ENCODE data around the gene ATP7A.

The ATP7A gene

GRCh38 chrX:77961063-77961462 is 50.6 kb downstream of the ATP7A start:
- H2AFZ ChIP-seq (ENCODE audit: insufficient read depth, low read length, poor library complexity): no peak overlapping the region
- H2BK5ac ChIP-seq (ENCODE audit: low read depth, low read length, poor library complexity): no peak overlapping the region
- no CpG with 5 or more reads among the region's 2 CpGs for WGBS (ENCODE audit: extremely low coverage, insufficient coverage, insufficient read length)
- H3K14ac ChIP-seq (ENCODE audit: low read length): no peak overlapping the region
- H3K23ac ChIP-seq (ENCODE audit: low read length): no peak overlapping the region
- H3K4me3 ChIP-seq (ENCODE audit: low read depth, low read length): no peak overlapping the region
- no peaks in the 10 kb centered on the region for H3K79me1 ChIP-seq (ENCODE audit: low read length)
- H3K79me2 ChIP-seq (ENCODE audit: control insufficient read depth, insufficient read depth, low read length, poor library complexity): no peaks in the 10 kb centered on the region
- no peak overlapping the region for H3K4me2 ChIP-seq (ENCODE audit: low read length)
- no peaks in the 10 kb centered on the region for H3K27me3 ChIP-seq (ENCODE audit: insufficient read depth, low read length)
- no peak overlapping the region for H4K8ac ChIP-seq (ENCODE audit: low read depth, low read length)
- no peak overlapping the region for H2AK5ac ChIP-seq (ENCODE audit: low read length)
- H4K91ac ChIP-seq (ENCODE audit: low read depth, low read length): no peak overlapping the region
- H2BK12ac ChIP-seq (ENCODE audit: low read length): no peak overlapping the region
- DNase-seq: no peak
- no peaks in the 10 kb centered on the region for H3K4me1 ChIP-seq (ENCODE audit: control insufficient read depth in 1 of 2, insufficient read depth in 2 of 2, low read length in 2 of 2)
- no peak overlapping the region for H3K27ac ChIP-seq (ENCODE audit: low read depth, low read length)
- H4K12ac ChIP-seq (ENCODE audit: low read depth, low read length): no peak overlapping the region
- no peak overlapping the region for H2BK120ac ChIP-seq (ENCODE audit: insufficient read depth, low read length, poor library complexity)
- H3K9ac ChIP-seq (ENCODE audit: low read length): no peak overlapping the region
- no peaks in the 10 kb centered on the region for H3K36me3 ChIP-seq (ENCODE audit: control insufficient read depth in 1 of 2, insufficient read depth in 2 of 2, low read length in 2 of 2)
- no peak overlapping the region for H3K4ac ChIP-seq (ENCODE audit: low read depth, low read length)
- H3K18ac ChIP-seq (ENCODE audit: low read length): no peak overlapping the region
- H3K9me3 ChIP-seq (ENCODE audit: insufficient read depth, low read depth, low read length): no peaks in the 10 kb centered on the region

- no peak overlapping the region for H3K9ac ChIP-seq (ENCODE audit: low read length)
- H3K36me3 ChIP-seq (ENCODE audit: control insufficient read depth in 1 of 2, insufficient read depth in 2 of 2, low read length in 2 of 2): no peaks in the 10 kb centered on the region
- H2AK5ac ChIP-seq (ENCODE audit: low read length): no peak overlapping the region
- no peak overlapping the region for H4K91ac ChIP-seq (ENCODE audit: low read depth, low read length)
- no peak overlapping the region for H3K27ac ChIP-seq (ENCODE audit: low read depth, low read length)
- DNase-seq: no peak
- no peak overlapping the region for H2BK12ac ChIP-seq (ENCODE audit: low read length)
- no peaks in the 10 kb centered on the region for H3K79me2 ChIP-seq (ENCODE audit: control insufficient read depth, insufficient read depth, low read length, poor library complexity)
- H4K12ac ChIP-seq (ENCODE audit: low read depth, low read length): no peak overlapping the region
- H3K14ac ChIP-seq (ENCODE audit: low read length): no peak overlapping the region
- no peak overlapping the region for H2BK5ac ChIP-seq (ENCODE audit: low read depth, low read length, poor library complexity)
- H4K8ac ChIP-seq (ENCODE audit: low read depth, low read length): no peak overlapping the region
- no peak overlapping the region for H3K4ac ChIP-seq (ENCODE audit: low read depth, low read length)
- no peak overlapping the region for H2AFZ ChIP-seq (ENCODE audit: insufficient read depth, low read length, poor library complexity)
- H3K27me3 ChIP-seq (ENCODE audit: insufficient read depth, low read length): no peaks in the 10 kb centered on the region
- no peak overlapping the region for H3K4me2 ChIP-seq (ENCODE audit: low read length)
- no peak overlapping the region for H3K4me3 ChIP-seq (ENCODE audit: low read depth, low read length)
- H3K4me1 ChIP-seq (ENCODE audit: control insufficient read depth in 1 of 2, insufficient read depth in 2 of 2, low read length in 2 of 2): no peaks in the 10 kb centered on the region
- H3K18ac ChIP-seq (ENCODE audit: low read length): no peak overlapping the region
- H2BK120ac ChIP-seq (ENCODE audit: insufficient read depth, low read length, poor library complexity): no peak overlapping the region
- H3K9me3 ChIP-seq (ENCODE audit: insufficient read depth, low read depth, low read length): no peaks in the 10 kb centered on the region
- H3K79me1 ChIP-seq (ENCODE audit: low read length): no peaks in the 10 kb centered on the region
- no peak overlapping the region for H3K23ac ChIP-seq (ENCODE audit: low read length)
- no CpG with 5 or more reads among the region's 13 CpGs for WGBS (ENCODE audit: extremely low coverage, insufficient coverage, insufficient read length)
Observed at GRCh38 chrX:77962068-77962902, 51.8 kb downstream of the ATP7A start.

- H3K9me3 ChIP-seq (ENCODE audit: insufficient read depth, low read depth, low read length): no peaks in the 10 kb centered on the region
- H3K18ac ChIP-seq (ENCODE audit: low read length): no peak overlapping the region
- H3K4me3 ChIP-seq (ENCODE audit: low read depth, low read length): no peak overlapping the region
- H3K23ac ChIP-seq (ENCODE audit: low read length): no peak overlapping the region
- H2BK5ac ChIP-seq (ENCODE audit: low read depth, low read length, poor library complexity): no peak overlapping the region
- no peak overlapping the region for H3K9ac ChIP-seq (ENCODE audit: low read length)
- no peak overlapping the region for H3K4ac ChIP-seq (ENCODE audit: low read depth, low read length)
- H3K79me2 ChIP-seq (ENCODE audit: control insufficient read depth, insufficient read depth, low read length, poor library complexity): no peaks in the 10 kb centered on the region
- no peak overlapping the region for H4K91ac ChIP-seq (ENCODE audit: low read depth, low read length)
- H3K27me3 ChIP-seq (ENCODE audit: insufficient read depth, low read length): no peaks in the 10 kb centered on the region
- no peaks in the 10 kb centered on the region for H3K79me1 ChIP-seq (ENCODE audit: low read length)
- no peaks in the 10 kb centered on the region for H3K4me1 ChIP-seq (ENCODE audit: control insufficient read depth in 1 of 2, insufficient read depth in 2 of 2, low read length in 2 of 2)
- no peak overlapping the region for H2BK120ac ChIP-seq (ENCODE audit: insufficient read depth, low read length, poor library complexity)
- H3K27ac ChIP-seq (ENCODE audit: low read depth, low read length): no peak overlapping the region
- H4K8ac ChIP-seq (ENCODE audit: low read depth, low read length): no peak overlapping the region
- no peak overlapping the region for H2BK12ac ChIP-seq (ENCODE audit: low read length)
- H2AK5ac ChIP-seq (ENCODE audit: low read length): no peak overlapping the region
- no peak overlapping the region for H4K12ac ChIP-seq (ENCODE audit: low read depth, low read length)
- WGBS (ENCODE audit: extremely low coverage, insufficient coverage, insufficient read length): no CpG with 5 or more reads among the region's 3 CpGs
- H3K36me3 ChIP-seq (ENCODE audit: control insufficient read depth in 1 of 2, insufficient read depth in 2 of 2, low read length in 2 of 2): no peaks in the 10 kb centered on the region
- H3K4me2 ChIP-seq (ENCODE audit: low read length): no peak overlapping the region
- no peak overlapping the region for H3K14ac ChIP-seq (ENCODE audit: low read length)
- no peak overlapping the region for H2AFZ ChIP-seq (ENCODE audit: insufficient read depth, low read length, poor library complexity)
- DNase-seq: no peak
Observed at GRCh38 chrX:77966361-77966760, 55.9 kb downstream of the ATP7A start.

DNA sequence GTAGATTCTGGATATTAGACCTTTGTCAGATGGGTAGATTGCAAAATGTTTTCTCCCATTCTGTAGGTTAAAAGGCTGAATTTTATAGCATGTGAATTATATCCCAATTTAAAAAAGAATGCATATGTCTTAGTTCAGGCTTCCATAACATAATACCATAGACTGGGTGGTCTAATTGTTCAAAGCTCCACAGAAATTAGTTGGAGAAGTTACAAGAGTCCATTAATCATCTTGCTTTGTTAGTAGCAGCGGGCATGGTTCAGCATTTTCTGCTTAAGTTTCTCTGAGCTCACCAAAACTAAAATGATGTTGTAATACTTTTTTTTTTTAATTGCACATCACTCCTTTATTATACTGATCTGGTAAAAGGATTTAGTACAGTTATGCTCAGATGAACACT is 57.1 kb downstream of the ATP7A start:
- Histone ChIP-seq H3K4me2 (ENCODE audit: low read length) (no peak overlapping the region), H3K9me3 (ENCODE audit: insufficient read depth, low read depth, low read length) (no peaks in the 10 kb centered on the region), H3K14ac (ENCODE audit: low read length) (no peak overlapping the region), H2BK12ac (ENCODE audit: low read length) (no peak overlapping the region), H3K4me3 (ENCODE audit: low read depth, low read length) (no peak overlapping the region), H3K79me2 (ENCODE audit: control insufficient read depth, insufficient read depth, low read length, poor library complexity) (no peaks in the 10 kb centered on the region), H3K27ac (ENCODE audit: low read depth, low read length) (no peak overlapping the region), H3K23ac (ENCODE audit: low read length) (no peak overlapping the region), H2AK5ac (ENCODE audit: low read length) (no peak overlapping the region), H3K4ac (ENCODE audit: low read depth, low read length) (no peak overlapping the region), H3K36me3 (ENCODE audit: control insufficient read depth in 1 of 2, insufficient read depth in 2 of 2, low read length in 2 of 2) (no peaks in the 10 kb centered on the region), H3K79me1 (ENCODE audit: low read length) (no peaks in the 10 kb centered on the region), H4K8ac (ENCODE audit: low read depth, low read length) (no peak overlapping the region), H3K18ac (ENCODE audit: low read length) (no peak overlapping the region), H3K9ac (ENCODE audit: low read length) (no peak overlapping the region), H4K91ac (ENCODE audit: low read depth, low read length) (no peak overlapping the region), H2BK5ac (ENCODE audit: low read depth, low read length, poor library complexity) (no peak overlapping the region), H3K27me3 (ENCODE audit: insufficient read depth, low read length) (no peaks in the 10 kb centered on the region), H2BK120ac (ENCODE audit: insufficient read depth, low read length, poor library complexity) (no peak overlapping the region), H2AFZ (ENCODE audit: insufficient read depth, low read length, poor library complexity) (no peak overlapping the region), H4K12ac (ENCODE audit: low read depth, low read length) (no peak overlapping the region), H3K4me1 (ENCODE audit: control insufficient read depth in 1 of 2, insufficient read depth in 2 of 2, low read length in 2 of 2) (no peaks in the 10 kb centered on the region)
- WGBS (ENCODE audit: extremely low coverage, insufficient coverage, insufficient read length): no CpG with 5 or more reads among the region's 1 CpG
- no peak for DNase-seq
